ENCODE results near the gene NRP2.

NRP2 gene

DNA sequence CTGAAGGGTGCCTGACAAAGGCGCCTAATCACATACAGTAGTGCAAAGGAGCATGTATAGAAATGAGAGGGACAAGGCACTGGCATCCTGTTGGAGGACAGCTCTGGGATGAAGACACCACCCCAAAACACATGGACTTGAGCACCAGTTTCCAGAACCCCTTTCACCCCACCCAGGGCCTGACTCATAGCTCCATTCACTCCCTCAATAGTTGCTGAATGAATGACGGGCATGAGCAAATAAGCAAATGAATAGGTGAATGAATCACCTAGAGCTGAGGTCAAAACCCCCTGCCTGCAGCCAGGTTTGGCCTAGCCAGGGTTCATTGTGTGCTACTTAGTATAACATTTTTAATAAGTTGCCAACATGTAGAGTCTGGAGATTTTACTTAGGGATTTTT is 66.3 kb downstream of the NRP2 start (continued):
- TF ChIP-seq GLIS3 (CRISPR knock-in tag; IDR thresholded peaks at IDR 0.05) (no peak), ZNF565 (CRISPR knock-in tag; conservative IDR thresholded peaks at IDR 0.05; ENCODE audit: low read depth) (no peak), OSR1 (CRISPR knock-in tag; IDR thresholded peaks at IDR 0.05) (no peak), ISL1 (CRISPR knock-in tag; IDR thresholded peaks at IDR 0.05) (no peak)

DNA sequence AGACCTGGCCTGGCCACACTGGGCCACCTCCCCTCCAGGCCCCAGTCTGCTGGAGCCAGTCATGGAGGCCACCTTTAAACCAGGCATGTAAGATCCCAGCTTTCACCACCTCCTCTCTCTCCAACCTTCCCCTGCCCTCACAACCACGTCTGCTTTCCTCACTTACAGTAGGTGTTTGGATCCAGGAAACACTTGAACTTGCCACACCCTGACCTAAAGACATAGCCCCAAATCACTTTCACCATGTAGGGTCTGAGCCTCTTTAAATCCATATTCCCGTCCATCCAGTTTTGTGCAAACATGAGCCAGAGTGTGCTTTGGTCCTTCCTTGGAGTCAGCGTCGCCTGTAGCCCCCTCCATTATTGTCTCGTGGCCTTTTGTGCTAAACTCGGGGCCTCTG is 66.8 kb downstream of the NRP2 start:
- TF ChIP-seq, protein P1, sequence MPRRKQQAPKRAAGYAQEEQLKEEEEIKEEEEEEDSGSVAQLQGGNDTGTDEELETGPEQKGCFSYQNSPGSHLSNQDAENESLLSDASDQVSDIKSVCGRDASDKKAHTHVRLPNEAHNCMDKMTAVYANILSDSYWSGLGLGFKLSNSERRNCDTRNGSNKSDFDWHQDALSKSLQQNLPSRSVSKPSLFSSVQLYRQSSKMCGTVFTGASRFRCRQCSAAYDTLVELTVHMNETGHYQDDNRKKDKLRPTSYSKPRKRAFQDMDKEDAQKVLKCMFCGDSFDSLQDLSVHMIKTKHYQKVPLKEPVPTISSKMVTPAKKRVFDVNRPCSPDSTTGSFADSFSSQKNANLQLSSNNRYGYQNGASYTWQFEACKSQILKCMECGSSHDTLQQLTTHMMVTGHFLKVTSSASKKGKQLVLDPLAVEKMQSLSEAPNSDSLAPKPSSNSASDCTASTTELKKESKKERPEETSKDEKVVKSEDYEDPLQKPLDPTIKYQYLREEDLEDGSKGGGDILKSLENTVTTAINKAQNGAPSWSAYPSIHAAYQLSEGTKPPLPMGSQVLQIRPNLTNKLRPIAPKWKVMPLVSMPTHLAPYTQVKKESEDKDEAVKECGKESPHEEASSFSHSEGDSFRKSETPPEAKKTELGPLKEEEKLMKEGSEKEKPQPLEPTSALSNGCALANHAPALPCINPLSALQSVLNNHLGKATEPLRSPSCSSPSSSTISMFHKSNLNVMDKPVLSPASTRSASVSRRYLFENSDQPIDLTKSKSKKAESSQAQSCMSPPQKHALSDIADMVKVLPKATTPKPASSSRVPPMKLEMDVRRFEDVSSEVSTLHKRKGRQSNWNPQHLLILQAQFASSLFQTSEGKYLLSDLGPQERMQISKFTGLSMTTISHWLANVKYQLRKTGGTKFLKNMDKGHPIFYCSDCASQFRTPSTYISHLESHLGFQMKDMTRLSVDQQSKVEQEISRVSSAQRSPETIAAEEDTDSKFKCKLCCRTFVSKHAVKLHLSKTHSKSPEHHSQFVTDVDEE (CRISPR knock-in tag; IDR thresholded peaks at IDR 0.05): no peak
- TF ChIP-seq TOX (CRISPR knock-in tag; IDR thresholded peaks at IDR 0.05; ENCODE audit: borderline replicate concordance) (no peak), ARNTL (CRISPR knock-in tag; IDR thresholded peaks at IDR 0.05; ENCODE audit: borderline replicate concordance, low read depth) (no peak), SNAI2 (CRISPR knock-in tag; IDR thresholded peaks at IDR 0.05) (no peak), RARB (CRISPR knock-in tag; IDR thresholded peaks at IDR 0.05) (no peak), ZNF565 (CRISPR knock-in tag; conservative IDR thresholded peaks at IDR 0.05; ENCODE audit: low read depth) (no peak), ZNF8 (CRISPR knock-in tag; IDR thresholded peaks at IDR 0.05) (no peak), TCF4 (CRISPR knock-in tag; IDR thresholded peaks at IDR 0.05; ENCODE audit: borderline replicate concordance) (no peak), PPARA (CRISPR knock-in tag; IDR thresholded peaks at IDR 0.05; ENCODE audit: borderline replicate concordance) (no peak), BACH2 (CRISPR knock-in tag; IDR thresholded peaks at IDR 0.05; ENCODE audit: borderline replicate concordance) (no peak), GLIS3 (CRISPR knock-in tag; IDR thresholded peaks at IDR 0.05) (no peak), ZFP30 (CRISPR knock-in tag; IDR thresholded peaks at IDR 0.05) (no peak), ZFP3 (CRISPR knock-in tag; IDR thresholded peaks at IDR 0.05) (no peak), ZC3H10 (CRISPR knock-in tag; IDR thresholded peaks at IDR 0.05) (no peak)
- TF ChIP-seq, protein P2, sequence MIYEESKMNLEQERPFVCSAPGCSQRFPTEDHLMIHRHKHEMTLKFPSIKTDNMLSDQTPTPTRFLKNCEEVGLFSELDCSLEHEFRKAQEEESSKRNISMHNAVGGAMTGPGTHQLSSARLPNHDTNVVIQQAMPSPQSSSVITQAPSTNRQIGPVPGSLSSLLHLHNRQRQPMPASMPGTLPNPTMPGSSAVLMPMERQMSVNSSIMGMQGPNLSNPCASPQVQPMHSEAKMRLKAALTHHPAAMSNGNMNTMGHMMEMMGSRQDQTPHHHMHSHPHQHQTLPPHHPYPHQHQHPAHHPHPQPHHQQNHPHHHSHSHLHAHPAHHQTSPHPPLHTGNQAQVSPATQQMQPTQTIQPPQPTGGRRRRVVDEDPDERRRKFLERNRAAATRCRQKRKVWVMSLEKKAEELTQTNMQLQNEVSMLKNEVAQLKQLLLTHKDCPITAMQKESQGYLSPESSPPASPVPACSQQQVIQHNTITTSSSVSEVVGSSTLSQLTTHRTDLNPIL (CRISPR knock-in tag; IDR thresholded peaks at IDR 0.05; ENCODE audit: low read depth): no peak
- TF ChIP-seq, protein P3, sequence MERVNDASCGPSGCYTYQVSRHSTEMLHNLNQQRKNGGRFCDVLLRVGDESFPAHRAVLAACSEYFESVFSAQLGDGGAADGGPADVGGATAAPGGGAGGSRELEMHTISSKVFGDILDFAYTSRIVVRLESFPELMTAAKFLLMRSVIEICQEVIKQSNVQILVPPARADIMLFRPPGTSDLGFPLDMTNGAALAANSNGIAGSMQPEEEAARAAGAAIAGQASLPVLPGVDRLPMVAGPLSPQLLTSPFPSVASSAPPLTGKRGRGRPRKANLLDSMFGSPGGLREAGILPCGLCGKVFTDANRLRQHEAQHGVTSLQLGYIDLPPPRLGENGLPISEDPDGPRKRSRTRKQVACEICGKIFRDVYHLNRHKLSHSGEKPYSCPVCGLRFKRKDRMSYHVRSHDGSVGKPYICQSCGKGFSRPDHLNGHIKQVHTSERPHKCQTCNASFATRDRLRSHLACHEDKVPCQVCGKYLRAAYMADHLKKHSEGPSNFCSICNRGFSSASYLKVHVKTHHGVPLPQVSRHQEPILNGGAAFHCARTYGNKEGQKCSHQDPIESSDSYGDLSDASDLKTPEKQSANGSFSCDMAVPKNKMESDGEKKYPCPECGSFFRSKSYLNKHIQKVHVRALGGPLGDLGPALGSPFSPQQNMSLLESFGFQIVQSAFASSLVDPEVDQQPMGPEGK (CRISPR knock-in tag; IDR thresholded peaks at IDR 0.05; ENCODE audit: borderline replicate concordance): no peak
- TF ChIP-seq, protein P4, sequence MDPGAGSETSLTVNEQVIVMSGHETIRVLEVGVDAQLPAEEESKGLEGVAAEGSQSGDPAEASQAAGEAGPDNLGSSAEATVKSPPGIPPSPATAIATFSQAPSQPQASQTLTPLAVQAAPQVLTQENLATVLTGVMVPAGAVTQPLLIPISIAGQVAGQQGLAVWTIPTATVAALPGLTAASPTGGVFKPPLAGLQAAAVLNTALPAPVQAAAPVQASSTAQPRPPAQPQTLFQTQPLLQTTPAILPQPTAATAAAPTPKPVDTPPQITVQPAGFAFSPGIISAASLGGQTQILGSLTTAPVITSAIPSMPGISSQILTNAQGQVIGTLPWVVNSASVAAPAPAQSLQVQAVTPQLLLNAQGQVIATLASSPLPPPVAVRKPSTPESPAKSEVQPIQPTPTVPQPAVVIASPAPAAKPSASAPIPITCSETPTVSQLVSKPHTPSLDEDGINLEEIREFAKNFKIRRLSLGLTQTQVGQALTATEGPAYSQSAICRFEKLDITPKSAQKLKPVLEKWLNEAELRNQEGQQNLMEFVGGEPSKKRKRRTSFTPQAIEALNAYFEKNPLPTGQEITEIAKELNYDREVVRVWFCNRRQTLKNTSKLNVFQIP (CRISPR knock-in tag; IDR thresholded peaks at IDR 0.05; ENCODE audit: borderline replicate concordance, low read depth): no peak
- no peak for ATAC-seq

DNA sequence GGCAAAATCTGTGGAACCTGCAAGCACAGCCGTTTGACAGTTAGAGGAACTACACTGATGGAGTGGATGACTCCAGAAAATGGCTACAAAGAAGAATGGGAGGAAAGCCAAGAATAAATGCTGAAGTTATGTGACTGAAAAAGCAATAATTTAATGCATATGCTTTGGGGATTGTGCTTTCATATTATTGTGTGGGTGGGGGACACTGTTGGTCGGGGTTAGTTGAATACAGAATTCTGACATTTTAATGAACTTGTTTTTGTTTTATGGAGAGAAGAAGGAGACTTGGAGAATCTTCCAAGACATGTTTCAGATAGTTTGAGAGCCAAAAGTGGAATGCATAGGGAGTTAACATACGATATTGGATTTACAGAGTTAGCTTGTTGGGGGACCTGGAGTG is 68.5 kb downstream of the NRP2 start:
- TF ChIP-seq GLIS3 (CRISPR knock-in tag; IDR thresholded peaks at IDR 0.05) (no peak), TCF4 (CRISPR knock-in tag; IDR thresholded peaks at IDR 0.05; ENCODE audit: borderline replicate concordance) (no peak), CSDC2 (CRISPR knock-in tag; IDR thresholded peaks at IDR 0.05) (no peak), ZNF8 (CRISPR knock-in tag; IDR thresholded peaks at IDR 0.05) (no peak), ZFP30 (CRISPR knock-in tag; IDR thresholded peaks at IDR 0.05) (no peak), ISL1 (CRISPR knock-in tag; IDR thresholded peaks at IDR 0.05) (no peak)
- TF ChIP-seq, protein P3 (CRISPR knock-in tag; IDR thresholded peaks at IDR 0.05; ENCODE audit: borderline replicate concordance): no peak
- TF ChIP-seq, protein P1 (CRISPR knock-in tag; IDR thresholded peaks at IDR 0.05): no peak
- no peak for ATAC-seq
